Measurements from ENCODE around the gene ACTN1.

DNA sequence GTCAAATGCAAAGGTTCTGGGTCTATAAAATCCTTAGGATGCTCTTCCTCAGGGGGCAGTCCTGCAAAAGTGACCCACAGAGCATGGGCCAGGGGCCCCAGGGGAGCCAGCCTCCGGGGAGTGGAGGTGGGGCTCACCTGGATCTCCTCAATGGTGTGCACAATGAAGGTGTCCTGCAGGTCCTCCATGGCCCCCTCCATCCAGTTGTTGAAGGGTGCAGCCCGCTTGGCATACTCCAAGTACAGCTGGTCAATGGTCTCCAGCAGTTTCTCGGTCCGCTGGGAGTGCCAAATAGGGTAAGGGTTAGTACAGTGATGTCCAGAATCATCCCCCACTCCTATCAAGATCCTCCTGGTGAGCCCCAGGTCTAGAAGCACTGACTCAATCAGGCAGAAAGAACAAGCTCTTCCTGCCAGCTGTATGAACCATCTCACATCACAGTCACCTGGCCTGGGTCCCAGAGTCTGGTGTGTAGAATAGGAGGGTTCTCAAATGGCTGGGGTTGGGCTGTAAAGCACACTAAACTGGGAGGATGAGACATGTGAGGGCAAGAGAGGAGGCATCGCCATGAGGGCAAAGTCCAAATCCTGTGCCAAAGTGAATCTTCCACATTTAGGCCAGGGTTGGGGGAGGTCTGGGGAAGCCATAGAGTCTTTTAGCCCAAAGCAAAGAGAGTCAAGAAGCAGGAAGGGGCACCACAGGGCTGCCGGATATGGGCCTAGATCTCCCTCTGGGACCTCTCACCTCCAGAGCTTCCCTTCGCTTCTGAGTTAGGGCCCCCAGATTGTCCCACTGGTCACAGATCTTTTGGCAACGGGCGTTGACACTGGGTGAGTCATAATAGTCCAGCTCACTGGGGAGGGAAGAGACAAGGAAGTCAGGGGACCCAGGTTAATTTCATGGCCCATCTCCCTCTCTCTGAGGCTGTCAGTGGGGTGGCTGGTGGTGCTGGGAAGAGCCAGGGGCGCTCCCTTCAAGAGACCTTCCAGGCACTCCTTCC lies 94.8 kb downstream of the ACTN1 start:
- TF ChIP-seq, protein P1, sequence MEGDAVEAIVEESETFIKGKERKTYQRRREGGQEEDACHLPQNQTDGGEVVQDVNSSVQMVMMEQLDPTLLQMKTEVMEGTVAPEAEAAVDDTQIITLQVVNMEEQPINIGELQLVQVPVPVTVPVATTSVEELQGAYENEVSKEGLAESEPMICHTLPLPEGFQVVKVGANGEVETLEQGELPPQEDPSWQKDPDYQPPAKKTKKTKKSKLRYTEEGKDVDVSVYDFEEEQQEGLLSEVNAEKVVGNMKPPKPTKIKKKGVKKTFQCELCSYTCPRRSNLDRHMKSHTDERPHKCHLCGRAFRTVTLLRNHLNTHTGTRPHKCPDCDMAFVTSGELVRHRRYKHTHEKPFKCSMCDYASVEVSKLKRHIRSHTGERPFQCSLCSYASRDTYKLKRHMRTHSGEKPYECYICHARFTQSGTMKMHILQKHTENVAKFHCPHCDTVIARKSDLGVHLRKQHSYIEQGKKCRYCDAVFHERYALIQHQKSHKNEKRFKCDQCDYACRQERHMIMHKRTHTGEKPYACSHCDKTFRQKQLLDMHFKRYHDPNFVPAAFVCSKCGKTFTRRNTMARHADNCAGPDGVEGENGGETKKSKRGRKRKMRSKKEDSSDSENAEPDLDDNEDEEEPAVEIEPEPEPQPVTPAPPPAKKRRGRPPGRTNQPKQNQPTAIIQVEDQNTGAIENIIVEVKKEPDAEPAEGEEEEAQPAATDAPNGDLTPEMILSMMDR (IDR thresholded peaks at IDR 0.05) = no peak
- no peak for TF ChIP-seq POLR2A (IDR thresholded peaks at IDR 0.05)
